Measurements from ENCODE around the gene RIMBP2.

The RIMBP2 gene

GRCh38 chr12:130677957-130678558 lies 38.0 kb downstream of the RIMBP2 start:
- no peak for DNase-seq

- no peak for DNase-seq
Observed at GRCh38 chr12:130675791-130676190, 40.3 kb downstream of the RIMBP2 start.

- no peak for DNase-seq
Observed at GRCh38 chr12:130675121-130675520, 41.0 kb downstream of the RIMBP2 start.

- no peak for DNase-seq
Observed at GRCh38 chr12:130674676-130675075, 41.4 kb downstream of the RIMBP2 start.

- DNase-seq = no peak
Observed at GRCh38 chr12:130673036-130673705, 42.9 kb downstream of the RIMBP2 start.

GRCh38 chr12:130672089-130672820 lies 43.8 kb downstream of the RIMBP2 start:
- DNase-seq = no peak

GRCh38 chr12:130671556-130671955 lies 44.5 kb downstream of the RIMBP2 start:
- DNase-seq = no peak

- DNase-seq = no peak
Observed at GRCh38 chr12:130669797-130670196, 46.3 kb downstream of the RIMBP2 start.

GRCh38 chr12:130669205-130669557 lies 46.9 kb downstream of the RIMBP2 start:
- DNase-seq = no peak

- DNase-seq = no peak
Observed at GRCh38 chr12:130668286-130669204, 47.6 kb downstream of the RIMBP2 start.

- DNase-seq = no peak
Observed at GRCh38 chr12:130667421-130667960, 48.6 kb downstream of the RIMBP2 start.

- DNase-seq = no peak
Observed at GRCh38 chr12:130666645-130667044, 49.5 kb downstream of the RIMBP2 start.

- no peak for DNase-seq
Observed at GRCh38 chr12:130665753-130666152, 50.3 kb downstream of the RIMBP2 start.

- no peak for DNase-seq
Observed at GRCh38 chr12:130664772-130665171, 51.3 kb downstream of the RIMBP2 start.

- DNase-seq = no peak
Observed at GRCh38 chr12:130664252-130664651, 51.8 kb downstream of the RIMBP2 start.

GRCh38 chr12:130663514-130663913 lies 52.6 kb downstream of the RIMBP2 start:
- no peak for DNase-seq

GRCh38 chr12:130661486-130662255 lies 54.4 kb downstream of the RIMBP2 start:
- DNase-seq = no peak

GRCh38 chr12:130661059-130661458 lies 55.0 kb downstream of the RIMBP2 start:
- DNase-seq = no peak

GRCh38 chr12:130658145-130658911 lies 57.8 kb downstream of the RIMBP2 start:
- DNase-seq = no peak

GRCh38 chr12:130656411-130656810 lies 59.7 kb downstream of the RIMBP2 start:
- DNase-seq = no peak

- no peak for DNase-seq
Observed at GRCh38 chr12:130655881-130656280, 60.2 kb downstream of the RIMBP2 start.
